GM10248 (cell line): ENCODE results near the gene COG5.
A peak's percentile ranks its signal among the peaks of the same experiment; 100 is the strongest.

Experiments
- CTCF ChIA-PET: fragments of 300-600 bp; sonication (Branson Sonifier 250); formaldehyde crosslinking; extraction: SDS; loops from one replicate; lab custom pipeline; 2021; ENCODE audit warnings: antibody characterized with exemption; lab: Yijun Ruan, JAX
- POLR2A ChIA-PET: fragments of 350-650 bp; sonication (Branson Sonifier 250); formaldehyde crosslinking; extraction: SDS; loops from one replicate; lab custom pipeline; 2020; ENCODE audit warnings: antibody characterized with exemption; lab: Yijun Ruan, JAX
- DNase-seq: peaks from one replicate; pipeline ENCODE4 v3.0.0; 2012; ENCODE audit errors: extremely low spot score
- CTCF ChIP-seq: IDR thresholded peaks from 2 replicates; pipeline ENCODE4 v1.5.1; 2012; ENCODE audit warnings: mild to moderate bottlenecking, low read depth; ENCODE audit errors: extremely low read depth, missing control alignments, control extremely low read depth

COG5 gene

GRCh38 chr7:107186240-107186639 lies 377.5 kb downstream of the COG5 start:
- TF ChIP-seq CTCF, result no peak
- ChIA-PET POLR2A (no interaction called here), CTCF (no interaction called here)
- DNase-seq, result no peak

- ChIA-PET CTCF (no interaction called here), POLR2A (no interaction called here)
- no peak for TF ChIP-seq CTCF
- DNase-seq, result no peak
Observed at GRCh38 chr7:107185716-107186115, 378.0 kb downstream of the COG5 start.

- POLR2A ChIA-PET, result interaction anchor here (0.6 kb wide), 2 partner anchors 13 to 15 kb away, joined by 3 to 4 read pairs; no protein-coding TSS in a partner anchor
- CTCF ChIA-PET, result interaction anchor here (1.0 to 2.0 kb wide), 8 partner anchors 9 to 697 kb away, joined by 3 to 7 read pairs (median 4); partner anchors contain the start of gene HBP1
- no peak for DNase-seq
- no peak for TF ChIP-seq CTCF
Observed at GRCh38 chr7:107181172-107181571, 382.5 kb downstream of the COG5 start.

- no peak for TF ChIP-seq CTCF
- DNase-seq, result no peak
- ChIA-PET POLR2A (interaction anchor here (0.8 kb wide), 1 partner anchor 11 kb away, joined by 5 read pairs; no protein-coding TSS in a partner anchor), CTCF (interaction anchor here (0.9 to 2.0 kb wide), 7 partner anchors 10 to 698 kb away, joined by 3 to 5 read pairs (median 4); partner anchors contain the start of gene HBP1)
Observed at GRCh38 chr7:107180378-107180777, 383.3 kb downstream of the COG5 start.

GRCh38 chr7:107179326-107180164 lies 384.2 kb downstream of the COG5 start:
- no peak for DNase-seq
- POLR2A ChIA-PET, result interaction anchor here (0.8 kb wide), 1 partner anchor 10 kb away, joined by 5 read pairs; no protein-coding TSS in a partner anchor
- CTCF ChIA-PET, result interaction anchor here (0.9 to 2.0 kb wide), 4 partner anchors 10 to 633 kb away, joined by 3 to 5 read pairs (median 4); partner anchors contain the start of gene HBP1
- TF ChIP-seq CTCF, result no peak

- DNase-seq, result peak; percentile 54
- CTCF ChIA-PET, result interaction anchor here (1.0 to 2.0 kb wide), 6 partner anchors 8 to 701 kb away, joined by 3 to 7 read pairs (median 6); no protein-coding TSS in a partner anchor
- TF ChIP-seq CTCF, result no peak
- POLR2A ChIA-PET, result interaction anchor here (0.9 kb wide), 1 partner anchor 21 kb away, joined by 3 read pairs; no protein-coding TSS in a partner anchor
Observed at GRCh38 chr7:107173691-107174406, 389.9 kb downstream of the COG5 start.
